HepG2 (cell line): ENCODE data around the gene STK32C. TPM values are rescaled to one million over a fixed set of nuclear protein-coding genes. Genes with fewer than 3 reads are reported as not detected.

Experiments used
- ATAC-seq: fragments of 200-7000 bp; cut with Tn5 transposase; 3 replicates; pipeline ENCODE4 v1.9.1; 2020; ENCODE audit warnings: mild to moderate bottlenecking, moderate library complexity
- BruUV-seq: library from RNA; stranded (reverse); fragments of 400-500 nt; replicated peaks from 2 replicates; lab custom pipeline; 2021; lab: Mats Ljungman, UMichigan
- CTCF ChIA-PET: fragments of 300-600 bp; formaldehyde crosslinking; extraction: SDS; loops from one replicate; lab custom pipeline; 2021; ENCODE audit warnings: low total read pairs, inconsistent platforms, low intra/inter-chr PET ratio; lab: Yijun Ruan, JAX
- POLR2A ChIA-PET: fragments of 350-600 bp; sonication (Branson Sonifier 250); formaldehyde crosslinking; loops from one replicate; lab custom pipeline; 2020; ENCODE audit warnings: antibody characterized with exemption, inconsistent platforms; lab: Yijun Ruan, JAX
- DNase-seq: peaks from one replicate; pipeline ENCODE4 v3.0.0-alpha.2; 2015; ENCODE audit warnings: low spot score
- FAIRE-seq: peaks from 3 replicates; lab custom pipeline; 2011; peaks lifted over from hg19 to GRCh38; lab: Jason Lieb, UNC
- H2AFZ ChIP-seq: one replicate; pipeline ENCODE4 v1.6.1; 2011; ENCODE audit warnings: low read length, inconsistent platforms
- H3K27ac ChIP-seq: fragments of 300-600 bp; 3 replicates; pipeline ENCODE4 v1.8.0; 2011; ENCODE audit warnings: mixed run types, mild to moderate bottlenecking, mixed read lengths, low read length, inconsistent platforms; ENCODE audit not compliant: insufficient read depth; ENCODE audit errors: extremely low read length
- H3K27me3 ChIP-seq, 2 experiments: fragments of 200-600 bp in 1 of 2; 2 replicates in 1 of 2; 3 replicates in 1 of 2; pipeline versions ENCODE4 v1.6.0 to v1.8.0; 2011; ENCODE audit warnings: low read length in 2 of 2, mild to moderate bottlenecking in 2 of 2, moderate library complexity in 2 of 2, inconsistent platforms in 1 of 2; ENCODE audit not compliant: insufficient read depth in 2 of 2, control insufficient read depth in 1 of 2
- H3K36me3 ChIP-seq, 2 experiments: fragments of 200-600 bp in 1 of 2; replicated peaks in 1 of 2; 2 replicates in 1 of 2; 3 replicates in 1 of 2; pipeline versions ENCODE4 v1.5.1 to v1.8.0; 2011; ENCODE audit warnings: low read length in 2 of 2, inconsistent platforms in 1 of 2; ENCODE audit not compliant: insufficient read depth in 2 of 2, control insufficient read depth in 1 of 2
- H3K4me1 ChIP-seq: 2 replicates; pipeline ENCODE4 v1.5.1; 2012; ENCODE audit warnings: low read length, inconsistent platforms; ENCODE audit not compliant: insufficient read depth
- H3K4me2 ChIP-seq: 2 replicates; pipeline ENCODE4 v1.6.0; 2011; ENCODE audit warnings: low read depth, low read length, inconsistent platforms
- H3K4me3 ChIP-seq, 3 experiments: fragments of 200-600 bp in 1 of 3; sonication (generic), shearing (Covaris generic) in 1 of 3; replicated peaks in 1 of 3; 2 replicates each; pipeline ENCODE4 v1.5.1; 2011 to 2016; ENCODE audit warnings: low read length in 3 of 3, inconsistent platforms in 2 of 3, low read depth in 2 of 3, mild to moderate bottlenecking in 2 of 3, control low read depth in 1 of 3, mixed read lengths in 1 of 3; ENCODE audit not compliant: insufficient read depth in 1 of 3
- H3K79me2 ChIP-seq: one replicate; pipeline ENCODE4 v1.6.1; 2011; ENCODE audit warnings: low read length, inconsistent platforms; ENCODE audit not compliant: insufficient read depth
- H3K9ac ChIP-seq: 2 replicates; pipeline ENCODE4 v1.6.0; 2011; ENCODE audit warnings: mild to moderate bottlenecking, low read depth, low read length, inconsistent platforms; ENCODE audit not compliant: insufficient read depth
- H3K9me3 ChIP-seq: 2 replicates; pipeline ENCODE4 v1.5.1; 2012; ENCODE audit warnings: mild to moderate bottlenecking, low read length
- H4K20me1 ChIP-seq: 2 replicates; pipeline ENCODE4 v1.6.0; 2011; ENCODE audit warnings: inconsistent platforms, mild to moderate bottlenecking, low read length, moderate library complexity; ENCODE audit not compliant: insufficient read depth
- CEBPG ChIP-seq: IDR thresholded peaks from 2 replicates; pipeline ENCODE4 v1.6.1; 2016
- DNMT1 ChIP-seq: sonication (generic); formaldehyde crosslinking; IDR thresholded peaks from 2 replicates; pipeline ENCODE4 v1.5.1; 2020; ENCODE audit warnings: mild to moderate bottlenecking, missing genetic modification reagents
- GABPA ChIP-seq, 2 experiments: IDR thresholded peaks; 2 replicates each; pipeline ENCODE4 v1.6.1; 2011 to 2016; ENCODE audit warnings: low read depth in 2 of 2, low read length in 1 of 2, missing biosample characterization in 1 of 2, missing genetic modification characterization in 1 of 2
- ISL2 ChIP-seq: sonication (generic); formaldehyde crosslinking; IDR thresholded peaks from 2 replicates; pipeline ENCODE4 v1.5.0; 2020; ENCODE audit warnings: missing genetic modification reagents
- LBX2 ChIP-seq: sonication (generic); formaldehyde crosslinking; IDR thresholded peaks from 2 replicates; pipeline ENCODE4 v1.5.0; 2020; ENCODE audit warnings: missing genetic modification reagents, mild to moderate bottlenecking, borderline replicate concordance
- MXI1 ChIP-seq: IDR thresholded peaks from 3 replicates; pipeline ENCODE4 v1.6.1; 2012; ENCODE audit warnings: low read depth, low read length, inconsistent platforms, borderline replicate concordance
- NFAT5 ChIP-seq: sonication (generic); formaldehyde crosslinking; IDR thresholded peaks from 2 replicates; pipeline ENCODE4 v1.4.0; 2020; ENCODE audit warnings: missing genetic modification reagents
- RFX3 ChIP-seq: IDR thresholded peaks from 2 replicates; pipeline ENCODE4 v1.6.1; 2016; ENCODE audit warnings: missing biosample characterization, missing genetic modification reagents
- RORA ChIP-seq: sonication (generic); formaldehyde crosslinking; IDR thresholded peaks from 2 replicates; pipeline ENCODE4 v1.5.0; 2020; ENCODE audit warnings: mild to moderate bottlenecking, missing genetic modification reagents, moderate library complexity
- ZBTB20 ChIP-seq: sonication (generic); formaldehyde crosslinking; IDR thresholded peaks from 2 replicates; pipeline ENCODE4 v1.8.1; 2023; ENCODE audit warnings: missing genetic modification reagents, low read depth, mild to moderate bottlenecking, borderline replicate concordance
- ZFYVE20 ChIP-seq: sonication (generic); formaldehyde crosslinking; IDR thresholded peaks from 2 replicates; pipeline ENCODE4 v1.8.0; 2023; ENCODE audit warnings: low read depth, mild to moderate bottlenecking, moderate library complexity, missing genetic modification reagents, borderline replicate concordance
- ZNF607 ChIP-seq: sonication (generic); formaldehyde crosslinking; IDR thresholded peaks from 2 replicates; pipeline ENCODE4 v1.5.1; 2020; ENCODE audit warnings: missing genetic modification reagents, mild to moderate bottlenecking, borderline replicate concordance
- ZNF775 ChIP-seq: sonication (generic); formaldehyde crosslinking; IDR thresholded peaks from 2 replicates; pipeline ENCODE4 v1.4.0; 2020; ENCODE audit warnings: missing genetic modification reagents, mild to moderate bottlenecking, moderate library complexity, borderline replicate concordance
- WGBS: methylation state at CpG from one replicate; pipeline ENCODE4 v1.1.6; 2017; ENCODE audit warnings: low lambda C conversion rate; 5-methylcytosine and 5-hydroxymethylcytosine counted together
- in situ Hi-C: cut with HindIII; loops from 2 replicates; pipeline ENCODE4 v1.10.0; 2017; ENCODE audit warnings: low pct_unique_long_range_greater_than_20kb; ENCODE audit not compliant: extremely low pct_ligation_motif_present
- intact Hi-C: fragments of 100-400 bp; cut with micrococcal nuclease; formaldehyde crosslinking; loops from one replicate; pipeline ENCODE4 v1.10.0; 2022; ENCODE audit not compliant: unreplicated experiment
- polyA plus RNA-seq, 8 experiments: library from polyadenylated mRNA; depleted of rRNA in 3 of 8; stranded (reverse) in 7 of 8; unstranded in 1 of 8; fragments of >200 nt; fragmentation: Illumina TruSeq in 4 of 8; extraction: Trizol in 4 of 8; gene quantifications; 2 replicates each; pipeline versions ENCODE4 v1.2.1 to v1.2.3, GENCODE V29; 2011 to 2016; ENCODE audit warnings: low read depth in 4 of 8, missing spikeins in 1 of 8, mixed read lengths in 1 of 8; ENCODE audit not compliant: insufficient read depth in 1 of 8
- total RNA-seq, 5 experiments: library from RNA; depleted of rRNA; stranded (reverse); fragments of >200 nt; fragmentation: Illumina TruSeq; extraction: Trizol; gene quantifications; 2 replicates each; pipeline ENCODE4 v1.2.3, GENCODE V29; 2016; ENCODE audit warnings: low read depth in 1 of 5
- TF ChIP-seq, protein P1 (sequence below): sonication (generic); formaldehyde crosslinking; conservative IDR thresholded peaks from 2 replicates; pipeline ENCODE4 v1.8.0; 2022; ENCODE audit warnings: missing genetic modification reagents

Gene STK32C
- total and polyA plus RNA-seq, 2 of the 13 experiments (the other 11 are each of a cell fraction or from before 2014, with no cell fraction given), result 10.9 to 19.4 TPM

DNA sequence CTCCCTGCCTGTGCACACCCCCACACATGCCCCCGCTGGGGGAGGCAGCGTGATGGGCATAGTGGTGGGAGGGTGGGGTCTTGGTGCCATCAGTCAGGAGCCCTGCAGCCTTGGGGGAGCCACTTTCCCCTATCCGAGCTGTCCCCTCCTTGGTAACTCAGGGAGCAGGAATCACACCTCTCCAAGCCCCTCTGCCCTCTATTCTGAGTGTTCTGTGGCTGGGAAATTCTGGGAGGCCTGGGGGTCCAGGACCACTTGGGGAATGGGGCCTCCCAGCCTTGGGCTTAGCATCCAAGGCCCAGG, 109.7 kb downstream of the STK32C start:
- ATAC-seq, result no peak
- TF ChIP-seq DNMT1 (CRISPR knock-in tag) (no peak), ZBTB20 (CRISPR knock-in tag) (no peak), NFAT5 (CRISPR knock-in tag) (no peak), GABPA (IDR thresholded peaks at IDR 0.05; ENCODE audit: low read depth, low read length) (no peak), GABPA (CRISPR knock-in tag; IDR thresholded peaks at IDR 0.05; ENCODE audit: low read depth) (no peak), CEBPG (CRISPR knock-in tag) (no peak), RORA (CRISPR knock-in tag) (no peak), MXI1 (no peak), ZNF775 (CRISPR knock-in tag) (no peak), LBX2 (no peak), ISL2 (CRISPR knock-in tag) (no peak), ZFYVE20 (CRISPR knock-in tag) (no peak), RFX3 (CRISPR knock-in tag) (no peak), ZNF607 (CRISPR knock-in tag) (no peak)
- TF ChIP-seq, protein P1, sequence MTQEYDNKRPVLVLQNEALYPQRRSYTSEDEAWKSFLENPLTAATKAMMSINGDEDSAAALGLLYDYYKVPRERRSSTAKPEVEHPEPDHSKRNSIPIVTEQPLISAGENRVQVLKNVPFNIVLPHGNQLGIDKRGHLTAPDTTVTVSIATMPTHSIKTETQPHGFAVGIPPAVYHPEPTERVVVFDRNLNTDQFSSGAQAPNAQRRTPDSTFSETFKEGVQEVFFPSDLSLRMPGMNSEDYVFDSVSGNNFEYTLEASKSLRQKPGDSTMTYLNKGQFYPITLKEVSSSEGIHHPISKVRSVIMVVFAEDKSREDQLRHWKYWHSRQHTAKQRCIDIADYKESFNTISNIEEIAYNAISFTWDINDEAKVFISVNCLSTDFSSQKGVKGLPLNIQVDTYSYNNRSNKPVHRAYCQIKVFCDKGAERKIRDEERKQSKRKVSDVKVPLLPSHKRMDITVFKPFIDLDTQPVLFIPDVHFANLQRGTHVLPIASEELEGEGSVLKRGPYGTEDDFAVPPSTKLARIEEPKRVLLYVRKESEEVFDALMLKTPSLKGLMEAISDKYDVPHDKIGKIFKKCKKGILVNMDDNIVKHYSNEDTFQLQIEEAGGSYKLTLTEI (CRISPR knock-in tag), result no peak

More for the DNA sequence above, 109.7 kb downstream of the STK32C start:
- H3K27ac ChIP-seq, result no peak overlapping the region
- no peaks in the 10 kb centered on the region for H3K36me3 ChIP-seq
- in situ Hi-C loops, result no loop called here
- intact Hi-C loops, result no loop called here
- BruUV-seq, result no TSS peak
- no peaks in the 10 kb centered on the region for H3K79me2 ChIP-seq
- WGBS, result 50% methylated on average over 1 of the region's 3 CpGs
- H3K4me3 ChIP-seq, result no peak overlapping the region
- H3K9ac ChIP-seq, result no peak overlapping the region
- POLR2A ChIA-PET, result no interaction called here
- DNase-seq, result no peak
- no peaks in the 10 kb centered on the region; the same call in 1 of the 2 replicates for H4K20me1 ChIP-seq
- peaks cover 4 to 10% of the 10 kb centered on the region in 2 experiments; a peak in 4 of 5 replicates for H3K27me3 ChIP-seq
- FAIRE-seq, result no peak
- no peak overlapping the region for H2AFZ ChIP-seq
- no peak overlapping the region for H3K4me2 ChIP-seq
- H3K9me3 ChIP-seq, result no peaks in the 10 kb centered on the region
- H3K4me1 ChIP-seq, result peaks cover 12% of the 10 kb centered on the region
- CTCF ChIA-PET, result no interaction called here
